ENCODE data around the gene BTLA.
"Not testable (repeated sequence)": the region's sequence is repeated elsewhere in the genome, so short reads cannot be mapped to it uniquely, and the experiment has no call there.

Gene BTLA, protein sequence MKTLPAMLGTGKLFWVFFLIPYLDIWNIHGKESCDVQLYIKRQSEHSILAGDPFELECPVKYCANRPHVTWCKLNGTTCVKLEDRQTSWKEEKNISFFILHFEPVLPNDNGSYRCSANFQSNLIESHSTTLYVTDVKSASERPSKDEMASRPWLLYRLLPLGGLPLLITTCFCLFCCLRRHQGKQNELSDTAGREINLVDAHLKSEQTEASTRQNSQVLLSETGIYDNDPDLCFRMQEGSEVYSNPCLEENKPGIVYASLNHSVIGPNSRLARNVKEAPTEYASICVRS

DNA sequence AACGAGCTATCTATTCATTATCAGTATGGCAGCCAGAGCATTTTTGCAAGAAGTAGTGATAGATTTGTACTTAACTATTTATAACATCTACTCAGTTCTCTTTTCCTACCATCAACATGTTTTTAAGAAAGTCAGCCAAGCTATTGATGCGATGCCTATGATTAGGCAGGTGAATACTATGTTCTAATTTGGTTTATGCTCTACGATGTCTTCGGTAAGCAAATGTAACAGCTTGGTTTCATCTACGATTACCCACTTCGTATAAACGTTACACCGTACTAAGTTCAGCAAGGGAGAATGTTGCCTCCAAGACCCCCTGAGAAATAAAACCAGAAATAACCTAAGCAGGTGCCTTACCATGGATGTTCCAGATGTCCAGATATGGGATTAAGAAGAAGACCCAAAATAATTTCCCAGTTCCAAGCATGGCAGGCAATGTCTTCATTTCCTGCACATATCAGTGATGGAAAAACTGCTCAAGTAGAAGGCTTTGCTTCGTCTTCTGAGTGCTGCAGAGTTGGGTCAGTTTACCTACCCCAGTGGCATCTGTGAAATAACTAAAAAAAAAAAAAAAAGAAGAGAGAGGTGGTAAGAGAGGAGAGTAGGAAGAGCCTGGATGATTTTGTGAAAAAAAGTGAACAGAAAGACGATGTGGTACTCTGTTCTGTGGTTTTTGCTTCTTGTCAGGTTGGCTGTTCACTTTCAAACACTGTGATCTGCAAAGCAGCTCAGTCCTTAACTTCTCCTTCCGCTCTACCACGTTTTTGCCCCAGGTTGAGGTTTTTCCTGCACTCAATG, at the start of gene BTLA:
BTLA (minus strand) TSS at position 559 of the 798 bp plus-strand sequence; CDS start at position 445, 114 bp downstream.
- no peak for DNase-seq (ENCODE audit: low read depth)

DNA sequence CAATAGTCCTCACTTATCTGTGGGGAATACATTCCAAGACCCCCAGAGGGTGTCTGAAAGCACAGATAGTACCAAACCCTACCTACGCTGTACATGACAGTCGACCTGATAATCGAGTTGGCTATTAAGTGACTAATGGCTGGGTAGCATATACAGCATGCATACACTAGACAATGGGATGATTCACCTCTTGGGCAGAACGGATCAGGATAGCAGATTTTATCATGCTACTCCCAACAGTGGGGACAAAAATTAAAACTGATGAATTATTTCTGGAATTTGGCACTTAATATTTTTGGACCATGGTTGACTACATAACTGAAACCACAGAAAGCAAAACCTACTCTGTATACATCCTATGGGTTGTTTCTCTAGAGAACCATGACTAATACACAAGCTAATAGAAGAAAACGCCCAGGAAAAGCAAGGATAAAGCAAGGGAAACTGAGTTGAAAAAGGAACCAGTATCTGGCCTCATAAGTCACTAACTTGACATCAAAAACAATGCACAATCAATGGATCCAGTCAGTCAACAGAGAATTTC, 47.0 kb upstream of the BTLA start:
- no peak for DNase-seq (ENCODE audit: low read depth)

DNA sequence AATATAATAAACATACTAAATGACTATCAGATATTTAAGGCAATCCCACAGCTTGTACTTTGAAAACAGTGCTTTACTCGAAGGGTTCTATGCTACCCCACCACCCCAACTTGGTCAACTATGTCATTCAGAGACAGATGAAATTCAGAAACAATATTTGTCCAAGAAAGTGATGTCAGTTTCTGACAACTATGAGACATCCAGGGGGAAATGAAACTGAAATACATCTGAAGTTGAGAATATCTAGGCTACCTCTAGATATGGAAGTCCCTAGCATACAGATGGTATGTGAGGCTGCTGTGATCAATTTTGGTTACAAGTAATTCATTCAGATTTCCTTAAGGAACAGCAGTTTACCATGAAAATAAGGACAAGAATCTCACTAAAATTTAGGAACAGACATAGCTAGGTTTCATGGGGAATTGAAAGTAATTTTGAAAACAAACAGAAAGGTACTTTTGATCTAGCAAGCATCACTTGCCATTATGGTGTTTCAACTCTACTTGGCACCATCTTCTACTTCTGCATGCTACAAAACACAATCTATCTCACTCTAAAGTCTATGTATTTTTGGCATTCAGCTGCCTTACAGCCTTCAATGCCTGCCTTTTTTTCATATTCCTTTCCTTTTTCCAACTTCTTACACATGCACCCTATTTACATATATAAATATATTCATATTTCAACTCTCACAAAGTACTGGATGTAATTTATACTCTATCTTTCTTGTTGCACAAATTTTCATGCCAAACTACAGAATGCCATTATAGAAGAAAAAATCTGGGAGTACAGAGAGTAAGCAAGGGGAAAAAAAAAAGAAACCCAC, 40.8 kb upstream of the BTLA start:
- DNase-seq (ENCODE audit: low read depth), result no peak

DNA sequence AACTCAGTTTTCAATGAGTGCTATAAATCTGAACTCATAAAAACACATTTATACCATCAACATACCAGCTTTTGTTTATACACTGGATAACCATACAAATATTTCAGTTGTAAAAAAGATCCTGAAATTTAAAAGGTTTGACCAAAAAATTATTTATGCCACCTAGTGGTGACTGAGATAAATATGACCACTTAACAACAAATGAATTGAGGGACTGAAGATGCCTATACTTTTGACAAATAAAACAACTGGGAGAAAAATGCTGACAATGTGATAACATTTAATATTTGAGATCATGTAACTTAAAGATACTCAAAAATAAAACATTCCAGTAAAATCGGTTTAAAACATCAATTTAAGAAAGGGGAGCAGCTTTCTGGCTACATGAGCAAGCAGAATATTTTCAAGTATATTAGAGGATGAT, 32.1 kb upstream of the BTLA start:
- no peak for DNase-seq (ENCODE audit: low read depth)

DNA sequence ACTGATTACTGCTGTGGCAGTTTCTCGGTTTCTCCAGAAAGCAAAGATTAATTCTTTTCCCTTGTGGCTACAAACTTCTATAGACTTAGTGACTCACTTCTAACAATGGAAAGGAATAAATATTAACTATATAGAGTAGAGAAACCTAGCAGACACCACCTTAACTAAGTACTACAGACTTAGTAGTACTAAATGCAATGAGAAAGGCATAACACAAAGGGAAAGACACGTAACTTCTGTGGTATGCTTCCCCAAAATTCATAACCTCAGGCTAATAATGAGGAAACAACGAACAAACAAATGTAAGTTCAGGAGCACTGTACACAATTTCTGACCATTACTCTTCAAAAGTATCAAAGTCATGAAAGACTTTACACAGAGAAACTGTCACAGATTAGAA, 31.3 kb upstream of the BTLA start:
- DNase-seq (ENCODE audit: low read depth), result no peak

DNA sequence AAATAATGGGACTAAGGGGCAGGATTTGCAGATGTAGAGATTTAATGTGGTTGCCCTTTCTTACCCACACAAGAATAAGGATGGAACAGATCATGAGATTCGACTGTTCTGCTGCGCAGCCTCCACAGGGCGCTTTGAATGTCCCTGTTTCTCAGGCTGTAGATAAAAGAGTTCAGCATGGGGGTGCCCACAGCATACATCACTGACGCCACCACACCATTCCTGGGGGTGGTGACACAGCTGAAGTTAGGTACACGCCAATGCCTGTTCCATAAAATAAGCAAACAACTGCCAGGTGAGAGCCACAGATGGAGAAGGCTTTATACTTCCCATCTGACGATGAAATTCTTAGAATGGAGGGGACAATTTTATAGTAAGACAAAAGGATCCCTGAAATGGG, 24.9 kb upstream of the BTLA start:
- DNase-seq (ENCODE audit: low read depth), result not testable (repeated sequence)

DNA sequence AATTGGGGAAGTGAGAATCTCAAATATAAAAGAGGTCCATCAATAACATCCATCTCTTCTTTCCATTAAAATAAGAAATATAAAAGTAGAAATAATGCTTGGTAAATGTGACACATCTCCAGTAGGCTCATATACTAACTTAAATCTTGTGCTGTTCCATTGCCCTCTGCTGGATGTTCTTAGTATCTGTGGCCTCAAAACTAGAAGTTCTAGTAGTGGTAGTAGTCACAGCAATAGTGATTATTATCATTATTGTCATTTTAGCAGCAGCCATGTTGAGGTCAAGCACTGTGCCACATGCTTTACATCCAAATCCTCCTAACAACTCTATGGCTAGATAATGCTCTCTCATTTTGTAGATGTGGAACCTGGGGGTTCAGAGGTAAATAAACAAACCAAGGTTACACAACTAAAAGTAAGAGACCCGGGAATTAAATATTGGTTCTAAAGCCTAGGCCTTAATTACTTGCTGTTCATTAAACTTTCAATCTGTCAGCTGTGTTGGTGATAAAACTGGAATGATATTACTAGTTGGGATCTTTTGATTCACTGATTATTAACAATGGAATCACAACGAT, 20.2 kb upstream of the BTLA start:
- DNase-seq (ENCODE audit: low read depth), result no peak

DNA sequence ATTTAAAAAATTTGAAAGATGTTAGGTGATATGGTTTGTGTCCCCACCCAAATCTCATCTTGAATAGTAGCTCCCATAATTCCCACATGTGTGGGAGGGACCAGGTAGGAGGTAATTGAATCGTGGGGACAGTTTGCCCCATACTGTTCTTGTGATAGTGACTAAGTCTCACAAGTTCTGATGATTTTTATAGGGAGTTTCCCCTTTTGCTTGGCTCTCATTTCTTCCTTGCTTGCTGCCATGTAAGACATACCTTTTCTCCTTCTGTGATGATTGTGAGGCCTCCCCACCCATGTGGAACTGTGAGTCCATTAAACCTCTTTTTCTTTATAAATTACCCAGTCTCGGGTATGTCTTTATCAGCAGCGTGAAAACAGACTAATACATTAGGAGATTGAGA, 19.7 kb upstream of the BTLA start:
- DNase-seq (ENCODE audit: low read depth), result not testable (repeated sequence)

DNA sequence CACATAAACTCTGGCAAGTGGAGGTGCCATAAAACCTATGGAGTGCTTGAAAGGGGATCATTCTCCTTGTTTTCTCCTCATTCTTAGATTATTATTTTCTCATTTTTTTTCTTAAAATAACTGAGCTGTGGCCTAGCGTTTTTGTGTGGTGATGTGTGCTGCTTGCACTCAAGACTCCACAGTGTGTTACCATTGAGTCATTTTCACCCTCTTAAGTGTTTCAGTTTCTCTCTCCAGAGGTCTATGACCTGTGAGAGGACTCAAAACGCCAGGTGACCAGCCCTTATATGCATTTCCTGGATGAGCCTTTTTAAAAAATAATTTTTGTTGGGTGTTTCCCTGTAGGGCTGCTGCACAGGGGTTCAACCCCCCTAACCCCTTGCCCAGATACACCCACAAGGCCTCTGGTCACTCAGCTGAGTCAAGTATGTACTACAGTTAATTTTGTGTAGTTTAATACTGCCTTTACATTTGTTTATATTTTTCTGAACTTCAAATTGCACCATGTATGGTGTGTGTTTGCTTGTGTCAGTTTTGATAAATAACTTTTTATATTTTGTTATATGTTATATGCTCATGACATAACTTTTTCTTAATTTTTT, 15.4 kb upstream of the BTLA start:
- no peak for DNase-seq (ENCODE audit: low read depth)

DNA sequence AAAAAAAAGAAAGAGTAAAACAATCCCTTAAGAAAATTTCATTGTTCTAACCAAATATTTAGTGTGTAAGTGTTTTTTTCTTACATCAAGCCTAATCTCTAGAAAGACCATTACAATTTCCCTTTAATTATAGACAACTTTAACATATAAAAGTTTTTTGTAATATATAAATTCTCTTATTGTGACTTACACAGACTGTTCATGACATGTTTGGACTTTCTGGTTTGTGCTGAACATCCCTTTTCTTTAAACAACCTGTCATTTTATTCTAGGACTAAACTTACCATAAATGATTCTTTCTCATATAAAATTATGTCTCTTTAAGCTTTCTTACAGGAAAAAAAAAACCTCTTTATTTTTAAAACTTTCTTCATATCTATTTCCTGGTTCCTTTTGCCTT, 13.0 kb upstream of the BTLA start:
- no peak for DNase-seq (ENCODE audit: low read depth)

DNA sequence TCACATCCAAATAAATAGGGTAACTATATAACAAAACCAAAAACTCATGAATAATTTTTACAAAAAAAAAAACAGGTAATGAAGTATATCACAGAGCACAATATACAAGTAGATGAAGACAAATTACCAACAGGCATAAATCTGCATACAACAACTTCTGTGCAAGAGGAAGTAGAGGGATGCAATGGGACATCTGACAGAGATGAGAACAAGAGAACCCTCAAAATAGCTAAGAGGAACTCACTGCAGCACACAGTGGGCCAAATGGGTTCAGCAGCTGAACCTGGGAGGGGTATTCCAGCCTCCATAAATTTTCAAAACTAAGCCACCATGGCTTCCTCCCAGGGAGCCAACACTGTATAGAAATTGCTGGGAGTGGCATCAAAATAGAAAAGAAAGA, 9.6 kb upstream of the BTLA start:
- DNase-seq (ENCODE audit: low read depth), result no peak

DNA sequence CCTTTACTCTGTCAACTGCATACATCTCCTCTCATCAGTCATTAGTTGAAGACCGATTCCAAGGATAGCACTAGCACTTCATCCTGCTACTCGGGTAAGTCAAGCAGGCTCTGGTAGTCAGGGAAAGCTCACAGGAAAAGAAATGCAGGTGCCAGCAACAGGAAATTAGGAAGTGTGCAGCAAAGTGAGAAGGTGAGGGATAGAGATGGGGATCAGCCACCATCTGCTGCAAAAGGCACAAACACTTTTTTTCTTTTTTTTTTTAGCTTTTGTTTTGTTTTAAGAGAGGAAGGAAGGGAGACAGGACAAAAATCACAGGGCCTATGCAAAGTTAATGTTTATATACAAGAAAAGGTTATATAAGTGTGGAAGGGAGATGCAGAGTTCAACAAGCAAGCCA, 9.0 kb upstream of the BTLA start:
- no peak for DNase-seq (ENCODE audit: low read depth)

DNA sequence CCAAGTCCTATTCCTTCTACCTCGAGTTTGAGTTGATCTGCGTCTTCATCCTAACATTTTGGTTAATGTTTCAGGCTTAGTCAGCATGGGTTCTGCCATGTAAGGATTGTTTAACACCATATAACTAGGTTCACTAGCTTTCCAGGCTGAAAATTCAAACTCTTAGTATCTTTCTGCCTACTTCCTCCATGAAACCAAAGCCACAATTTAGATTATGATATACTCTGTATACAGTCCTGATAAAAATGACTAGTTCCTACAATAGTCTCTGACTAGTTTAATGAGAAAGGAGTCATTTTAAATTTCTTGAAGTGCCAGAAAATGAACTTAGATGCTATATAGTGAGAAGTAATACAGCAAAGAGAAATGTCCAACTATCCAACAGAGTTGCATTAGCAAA, 6.6 kb upstream of the BTLA start:
- DNase-seq (ENCODE audit: low read depth), result no peak

DNA sequence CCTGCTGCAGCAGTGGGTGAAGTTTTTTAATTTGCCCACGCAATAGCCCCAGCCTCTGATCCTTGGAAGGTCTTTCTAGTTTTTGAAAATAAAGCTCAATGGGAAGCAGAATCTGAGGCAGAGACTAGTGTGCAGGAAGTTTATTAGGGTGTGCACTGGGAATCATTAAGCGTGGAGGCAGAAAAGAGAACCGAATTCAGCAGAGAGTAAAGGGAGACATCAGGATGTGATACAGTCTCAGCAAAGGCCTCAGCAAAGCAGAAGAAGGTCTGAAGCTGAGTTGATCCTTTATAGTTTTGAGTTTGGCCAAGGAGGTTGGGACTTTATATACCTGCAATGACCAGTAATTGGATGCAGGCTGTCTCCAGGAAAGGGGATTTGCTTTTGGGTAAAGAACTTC, 4.9 kb upstream of the BTLA start:
- no peak for DNase-seq (ENCODE audit: low read depth)

DNA sequence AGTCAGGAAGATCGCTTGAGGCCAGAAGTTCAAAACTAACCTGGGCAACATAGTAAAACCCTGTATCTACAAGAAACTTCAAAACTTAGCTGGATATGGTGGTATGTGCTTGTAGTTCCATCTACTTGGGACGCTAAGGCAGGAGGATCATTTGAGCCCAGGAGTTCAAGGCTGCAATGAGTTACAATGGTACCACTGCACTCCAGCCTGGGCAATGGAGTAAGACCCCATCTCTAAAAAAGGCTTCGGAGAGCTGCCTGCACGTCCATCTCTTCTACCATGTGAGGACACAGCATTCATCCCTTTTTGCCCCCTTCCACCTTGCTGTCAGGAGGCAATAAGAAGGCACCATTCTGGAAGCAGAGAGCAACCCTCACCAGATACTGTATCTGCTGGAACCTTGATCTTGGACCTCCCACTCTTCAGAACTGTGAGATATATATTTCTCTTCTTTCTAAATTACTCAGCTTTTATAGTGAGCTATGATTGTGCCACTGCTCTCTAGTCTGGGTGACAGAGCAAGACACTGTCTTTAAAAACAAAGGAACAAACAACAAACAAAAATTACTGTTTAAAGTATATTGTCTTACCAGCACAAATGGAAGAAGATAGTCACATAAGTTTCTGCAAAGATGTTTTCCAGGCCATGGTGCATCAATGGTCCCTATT, 4.2 kb upstream of the BTLA start:
- no peak for DNase-seq (ENCODE audit: low read depth)

DNA sequence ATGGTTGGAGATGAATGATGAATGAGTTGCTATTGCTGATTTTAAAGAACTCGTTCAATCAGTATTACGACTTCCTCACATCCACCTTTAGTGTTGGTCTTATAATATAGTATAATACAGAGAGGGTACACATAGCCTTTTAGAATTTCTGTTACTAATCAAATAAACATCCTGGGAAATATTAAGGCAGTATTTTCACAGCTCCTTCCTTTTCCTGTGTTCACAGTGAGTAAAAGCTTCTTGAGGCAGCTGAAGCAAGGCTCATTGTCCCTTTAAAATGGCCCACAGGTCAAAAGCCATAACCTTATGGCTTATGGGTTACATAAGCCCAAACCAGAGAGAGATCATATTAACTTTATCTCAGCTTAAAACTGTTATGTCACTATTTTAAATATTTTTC, 1.3 kb upstream of the BTLA start:
- no peak for DNase-seq (ENCODE audit: low read depth)

DNA sequence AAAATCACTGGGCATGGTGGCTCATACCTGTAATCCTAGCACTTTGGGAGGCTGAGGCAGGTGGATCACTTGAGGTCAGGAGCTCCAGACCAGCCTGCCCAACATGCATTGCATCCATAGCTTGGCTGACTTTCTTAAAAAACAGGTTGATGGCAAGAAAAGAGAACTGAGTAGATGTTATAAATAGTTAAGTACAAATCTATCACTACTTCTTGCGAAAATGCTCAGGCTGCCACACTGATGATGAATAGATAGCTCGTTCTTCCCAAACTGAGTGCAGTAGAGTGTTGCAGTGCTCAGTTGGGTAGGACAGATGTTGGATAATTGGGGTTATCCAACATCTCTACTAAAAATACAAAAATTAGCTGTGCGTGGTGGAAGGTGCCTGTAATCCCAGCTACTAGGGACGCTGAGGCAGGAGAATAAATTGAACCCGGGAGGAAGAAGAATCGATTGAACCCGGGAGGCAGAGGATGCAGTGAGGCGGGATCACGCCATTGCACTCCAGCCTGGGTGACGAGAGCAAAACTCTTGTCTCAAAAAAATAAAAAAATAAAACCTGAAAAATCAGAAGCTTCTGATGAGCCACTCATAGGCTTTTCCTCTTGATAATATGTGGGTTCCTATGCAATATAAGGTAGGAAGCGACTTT, 1.2 kb downstream of the BTLA start:
- no peak for DNase-seq (ENCODE audit: low read depth)

DNA sequence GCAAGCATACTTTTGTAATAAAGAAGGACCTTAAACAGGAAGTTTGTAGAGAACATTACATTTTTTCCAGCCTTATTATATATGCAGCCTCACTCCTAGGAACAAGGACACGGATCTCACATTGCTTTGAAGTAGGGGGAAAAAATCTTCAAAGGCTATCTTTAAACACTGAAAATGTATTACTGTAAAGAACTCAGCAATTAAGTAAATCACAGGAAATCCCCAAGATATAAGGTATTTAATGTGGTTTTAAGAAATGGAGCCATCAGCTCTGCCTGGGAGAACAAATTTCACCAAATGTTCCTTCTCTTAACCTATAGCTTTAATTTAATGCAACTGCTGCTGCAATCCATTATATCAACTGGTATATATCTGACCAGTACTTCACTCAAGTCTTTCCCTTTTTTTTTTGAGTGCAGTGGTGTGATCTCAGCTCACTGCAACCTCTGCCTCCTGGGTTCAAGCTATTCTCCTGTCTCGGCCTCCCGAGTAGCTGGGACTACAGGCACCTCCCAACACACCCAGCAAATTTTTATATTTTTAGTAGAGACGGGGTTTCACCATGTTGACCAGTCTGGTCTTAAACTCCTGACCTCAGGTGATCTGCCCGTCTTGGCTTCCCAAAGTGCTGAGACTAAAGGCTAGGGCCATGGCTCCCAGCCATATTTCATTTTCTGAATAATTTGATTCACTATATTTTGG, 2.8 kb downstream of the BTLA start:
- DNase-seq (ENCODE audit: low read depth), result no peak

DNA sequence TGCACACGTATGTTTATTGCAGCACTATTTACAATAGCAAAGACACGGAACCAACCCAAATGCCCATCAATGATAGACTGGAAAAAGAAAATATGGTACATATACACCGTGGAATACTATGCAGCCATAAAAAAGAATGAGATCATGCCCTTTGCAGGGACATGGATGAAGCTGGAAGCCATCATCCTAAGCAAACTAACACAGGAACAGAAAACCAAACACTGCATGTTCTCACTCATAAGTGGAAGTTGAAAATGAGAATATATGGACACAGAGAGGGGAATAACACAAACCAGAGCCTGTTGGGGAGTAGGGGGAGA, 4.9 kb downstream of the BTLA start:
- not testable (repeated sequence) for DNase-seq (ENCODE audit: low read depth)

DNA sequence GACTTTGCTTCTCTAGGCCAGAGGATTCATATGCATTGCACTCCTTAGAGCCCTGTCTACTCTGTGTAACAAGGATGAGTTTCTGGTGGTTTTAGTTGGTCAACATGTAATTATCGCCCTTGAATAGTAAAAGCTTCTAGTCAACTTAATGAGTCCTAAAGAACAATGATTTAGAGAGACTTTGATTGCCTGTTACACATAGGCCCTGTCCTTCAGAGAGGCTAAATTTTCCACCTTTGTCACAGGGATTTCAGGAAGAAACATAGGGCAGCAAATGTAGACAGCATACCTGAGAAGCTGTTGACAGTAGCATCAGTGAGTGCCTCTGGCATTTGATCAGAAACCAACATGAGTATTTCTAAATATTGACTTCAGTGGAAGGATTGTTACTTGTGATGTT, 7.1 kb downstream of the BTLA start:
- no peak for DNase-seq (ENCODE audit: low read depth)

Measured in activated T-cell treated with anti-CD3 and anti-CD28 coated beads for 48 hours (primary cell).